Activated CD8-positive, alpha-beta memory T cell treated with anti-CD3 and anti-CD28 coated beads, Interleukin-2, amount 10 ng/mL, durations not matched to agents 7 days and 5 days (primary cell): ENCODE data around the gene IPP. TPM values are rescaled to one million over a fixed set of nuclear protein-coding genes. Genes with fewer than 3 reads are reported as not detected.
A peak's percentile ranks its signal among the peaks of the same experiment; 100 is the strongest.
"Not testable (repeated sequence)": the region's sequence is repeated elsewhere in the genome, so short reads cannot be mapped to it uniquely, and the experiment has no call there.

ENCODE experiments used
- ATAC-seq: fragments of 150-1000 bp; cut with Tn5 transposase; one replicate; pipeline ENCODE4 v1.10.0; 2021; ENCODE audit warnings: moderate library complexity
- CTCF ChIA-PET: fragments of 350-600 bp; sonication (Branson Sonifier 250); formaldehyde crosslinking; loops from one replicate; lab custom pipeline; 2021; ENCODE audit warnings: antibody characterized with exemption; lab: Charles Lee
- DNase-seq: peaks from one replicate; pipeline ENCODE4 v3.0.0-alpha.2; 2020
- H3K27ac Mint-ChIP-seq: one replicate; pipeline ENCODE4 v1.8.0; 2021; ENCODE audit warnings: mild to moderate bottlenecking, mixed read lengths
- H3K27me3 Mint-ChIP-seq: one replicate; pipeline ENCODE4 v1.8.0; 2021; ENCODE audit warnings: mixed read lengths
- H3K36me3 Mint-ChIP-seq: one replicate; pipeline ENCODE4 v1.8.0; 2021; ENCODE audit warnings: mild to moderate bottlenecking, mixed read lengths
- H3K4me1 Mint-ChIP-seq: one replicate; pipeline ENCODE4 v1.8.0; 2021; ENCODE audit warnings: mixed read lengths
- H3K4me3 Mint-ChIP-seq: one replicate; pipeline ENCODE4 v1.8.0; 2021; ENCODE audit warnings: mild to moderate bottlenecking, moderate library complexity, mixed read lengths
- H3K9me3 Mint-ChIP-seq: one replicate; pipeline ENCODE4 v1.8.0; 2022; ENCODE audit warnings: low read depth, mixed read lengths
- total RNA-seq, 2 experiments: library from RNA; stranded (reverse); gene quantifications; one replicate each; pipeline ENCODE4 v1.2.3, GENCODE V29; 2021

Gene IPP
- total RNA-seq, 2 experiments from 2014 or later: 10.8 to 12.3 TPM

- H3K4me1 Mint-ChIP-seq, H3K27ac Mint-ChIP-seq, CTCF ChIA-PET: not testable (repeated sequence)
Observed at GRCh38 chr1:45726007-45726406, 24.4 kb downstream of the IPP start.

GRCh38 chr1:45723248-45723930 lies 27.1 kb downstream of the IPP start:
- Mint-ChIP-seq H3K27me3 (no peaks in the 10 kb centered on the region), H3K9me3 (no peaks in the 10 kb centered on the region), H3K4me1 (no peaks in the 10 kb centered on the region), H3K4me3 (no peak overlapping the region), H3K27ac (no peak overlapping the region), H3K36me3 (peaks cover 2% of the 10 kb centered on the region)
- no peak for ATAC-seq
- DNase-seq: no peak
- CTCF ChIA-PET: no interaction called here

More at GRCh38 chr1:45726007-45726406, 24.4 kb downstream of the IPP start:
- H3K36me3 Mint-ChIP-seq, ATAC-seq, H3K27me3 Mint-ChIP-seq, DNase-seq, H3K4me3 Mint-ChIP-seq, H3K9me3 Mint-ChIP-seq: not testable (repeated sequence)

GRCh38 chr1:45722809-45723208 lies 27.6 kb downstream of the IPP start:
- ATAC-seq: no peak
- Mint-ChIP-seq H3K27me3 (no peaks in the 10 kb centered on the region), H3K36me3 (no peaks in the 10 kb centered on the region), H3K4me3 (no peak overlapping the region), H3K27ac (no peak overlapping the region), H3K4me1 (no peaks in the 10 kb centered on the region), H3K9me3 (no peaks in the 10 kb centered on the region)
- CTCF ChIA-PET: no interaction called here
- DNase-seq: no peak

GRCh38 chr1:45721207-45721606 lies 29.2 kb downstream of the IPP start:
- no peak for ATAC-seq
- no peaks in the 10 kb centered on the region for H3K36me3 Mint-ChIP-seq
- DNase-seq: no peak
- H3K9me3 Mint-ChIP-seq: no peaks in the 10 kb centered on the region
- no peak overlapping the region for H3K4me3 Mint-ChIP-seq
- no peak overlapping the region for H3K27ac Mint-ChIP-seq
- CTCF ChIA-PET: no interaction called here
- no peaks in the 10 kb centered on the region for H3K27me3 Mint-ChIP-seq
- H3K4me1 Mint-ChIP-seq: no peaks in the 10 kb centered on the region

GRCh38 chr1:45718289-45718688 lies 32.2 kb downstream of the IPP start:
- ATAC-seq (no peak), DNase-seq (no peak)
- H3K27ac Mint-ChIP-seq: no peak overlapping the region
- H3K36me3 Mint-ChIP-seq: peaks cover 2% of the 10 kb centered on the region
- no peaks in the 10 kb centered on the region for H3K4me1 Mint-ChIP-seq
- CTCF ChIA-PET: no interaction called here
- H3K9me3 Mint-ChIP-seq: no peaks in the 10 kb centered on the region
- no peak overlapping the region for H3K4me3 Mint-ChIP-seq
- no peaks in the 10 kb centered on the region for H3K27me3 Mint-ChIP-seq

GRCh38 chr1:45717386-45717785 lies 33.1 kb downstream of the IPP start:
- ATAC-seq, CTCF ChIA-PET, DNase-seq, H3K36me3 Mint-ChIP-seq, H3K27me3 Mint-ChIP-seq, H3K4me3 Mint-ChIP-seq, H3K9me3 Mint-ChIP-seq, H3K4me1 Mint-ChIP-seq, H3K27ac Mint-ChIP-seq: not testable (repeated sequence)

- CTCF ChIA-PET: no interaction called here
Observed at GRCh38 chr1:45716700-45717099, 33.8 kb downstream of the IPP start.

GRCh38 chr1:45713711-45714110 lies 36.7 kb downstream of the IPP start:
- Mint-ChIP-seq H3K9me3 (no peaks in the 10 kb centered on the region), H3K27ac (no peak overlapping the region), H3K4me3 (no peak overlapping the region), H3K36me3 (peaks cover 6% of the 10 kb centered on the region), H3K4me1 (no peaks in the 10 kb centered on the region), H3K27me3 (no peaks in the 10 kb centered on the region)
- CTCF ChIA-PET: no interaction called here
- ATAC-seq: no peak
- no peak for DNase-seq

More at GRCh38 chr1:45716700-45717099, 33.8 kb downstream of the IPP start:
- Mint-ChIP-seq H3K4me3 (no peak overlapping the region), H3K4me1 (no peaks in the 10 kb centered on the region), H3K27ac (no peak overlapping the region), H3K27me3 (no peaks in the 10 kb centered on the region), H3K9me3 (no peaks in the 10 kb centered on the region), H3K36me3 (peaks cover 3% of the 10 kb centered on the region)
- DNase-seq (no peak), ATAC-seq (no peak)

GRCh38 chr1:45704637-45705036 lies 45.8 kb downstream of the IPP start:
- Mint-ChIP-seq H3K4me3 (no peak overlapping the region), H3K36me3 (peaks cover 19% of the 10 kb centered on the region), H3K9me3 (peaks cover 5% of the 10 kb centered on the region), H3K27ac (no peak overlapping the region), H3K4me1 (no peaks in the 10 kb centered on the region), H3K27me3 (no peaks in the 10 kb centered on the region)
- ATAC-seq (no peak), DNase-seq (no peak)
- CTCF ChIA-PET: interaction anchor here (0.6 kb wide), 1 partner anchor 420 kb away, joined by 3 read pairs; no protein-coding TSS in a partner anchor

- DNase-seq (no peak), ATAC-seq (no peak)
- Mint-ChIP-seq H3K27ac (no peak overlapping the region), H3K4me3 (no peak overlapping the region), H3K36me3 (peaks cover 32% of the 10 kb centered on the region), H3K9me3 (no peaks in the 10 kb centered on the region), H3K4me1 (peaks cover 8% of the 10 kb centered on the region), H3K27me3 (no peaks in the 10 kb centered on the region)
- CTCF ChIA-PET: interaction anchor here (1.1 to 1.2 kb wide), 2 partner anchors 9 to 13 kb away, joined by 3 to 4 read pairs; partner anchors contain the start of gene GPBP1L1
Observed at GRCh38 chr1:45694823-45695222, 55.6 kb downstream of the IPP start.

- ATAC-seq, H3K27me3 Mint-ChIP-seq, DNase-seq, H3K27ac Mint-ChIP-seq, H3K9me3 Mint-ChIP-seq, H3K4me3 Mint-ChIP-seq: not testable (repeated sequence)
- peaks cover 30% of the 10 kb centered on the region for H3K36me3 Mint-ChIP-seq
- CTCF ChIA-PET: interaction anchor here (1.1 to 1.2 kb wide), 2 partner anchors 8 to 14 kb away, joined by 3 to 4 read pairs; partner anchors contain the start of gene GPBP1L1
- peaks cover 15% of the 10 kb centered on the region for H3K4me1 Mint-ChIP-seq
Observed at GRCh38 chr1:45693811-45694210, 56.6 kb downstream of the IPP start.

- Mint-ChIP-seq H3K27me3 (no peaks in the 10 kb centered on the region), H3K27ac (peak within 1 kb of the TSS; percentile 98), H3K9me3 (no peaks in the 10 kb centered on the region), H3K36me3 (peaks cover 23% of the 10 kb centered on the region), H3K4me1 (peaks cover 29% of the 10 kb centered on the region), H3K4me3 (peak within 1 kb of the TSS; percentile 91)
- ATAC-seq (peak; percentile 18), DNase-seq (peak; percentile 88)
- CTCF ChIA-PET: interaction anchor here (0.6 to 1.8 kb wide), 4 partner anchors 63 to 512 kb away, joined by 3 to 6 read pairs (median 3); partner anchors contain the start of gene IPP
Observed at GRCh38 chr1:45687754-45688740, 62.4 kb downstream of the IPP start, which contains the start of gene TMEM69. Gene TMEM69, plus strand, starts transcription at chr1:45688181. Its CDS starts 2,888 bp downstream, at chr1:45691069.
